KMS-11 (cell line): ENCODE measurements around the gene ANKRD50.
A peak's percentile ranks its signal among the peaks of the same experiment; 100 is the strongest.

Source experiments
- H2AFZ ChIP-seq: fragments of 200-600 bp; sonication (generic); 2 replicates; pipeline ENCODE4 v1.6.1; 2016; ENCODE audit warnings: antibody characterized with exemption, mixed run types, low read depth
- H3K27ac ChIP-seq: fragments of 200-600 bp; sonication (generic); 2 replicates; pipeline ENCODE4 v1.6.1; 2016; ENCODE audit warnings: mild to moderate bottlenecking, mixed run types
- H3K27me3 ChIP-seq: fragments of 200-600 bp; sonication (generic); 2 replicates; pipeline ENCODE4 v1.6.1; 2017; ENCODE audit warnings: mild to moderate bottlenecking, low read depth, mixed run types, moderate library complexity; ENCODE audit not compliant: insufficient read depth
- H3K36me3 ChIP-seq: fragments of 200-600 bp; sonication (generic); 2 replicates; pipeline ENCODE4 v1.6.1; 2017; ENCODE audit warnings: mild to moderate bottlenecking, mixed run types; ENCODE audit not compliant: insufficient read depth
- H3K4me1 ChIP-seq: fragments of 200-600 bp; sonication (generic); 2 replicates; pipeline ENCODE4 v1.6.1; 2016; ENCODE audit warnings: mild to moderate bottlenecking, low read depth, mixed run types; ENCODE audit not compliant: poor library complexity, severe bottlenecking
- H3K4me2 ChIP-seq: fragments of 200-600 bp; sonication (generic); 2 replicates; pipeline ENCODE4 v1.7.0; 2016; ENCODE audit warnings: mild to moderate bottlenecking, mixed run types
- H3K4me3 ChIP-seq: fragments of 200-600 bp; sonication (generic); IDR thresholded peaks from 2 replicates; pipeline ENCODE4 v1.6.1; 2017; ENCODE audit warnings: low read depth, low read length, mixed read lengths; ENCODE audit not compliant: insufficient read depth
- H3K79me2 ChIP-seq: fragments of 200-600 bp; sonication (generic); 2 replicates; pipeline ENCODE4 v1.6.1; 2016; ENCODE audit warnings: low read depth, mixed run types; ENCODE audit not compliant: insufficient read depth
- H3K9ac ChIP-seq: fragments of 200-600 bp; sonication (generic); 2 replicates; pipeline ENCODE4 v1.6.1; 2016; ENCODE audit warnings: mild to moderate bottlenecking, mixed run types
- H4K20me1 ChIP-seq: fragments of 200-600 bp; sonication (generic); 2 replicates; pipeline ENCODE4 v1.6.1; 2016; ENCODE audit warnings: mild to moderate bottlenecking, mixed run types; ENCODE audit not compliant: insufficient read depth
- CTCF ChIP-seq: fragments of 200-600 bp; sonication (generic); conservative IDR thresholded peaks from 2 replicates; pipeline ENCODE4 v1.6.1; 2017; ENCODE audit warnings: low read depth, mild to moderate bottlenecking, antibody characterized with exemption, low read length, moderate library complexity, mixed read lengths

The ANKRD50 gene

GRCh38 chr4:124712372-124713184 lies at the start of gene ANKRD50:
Gene ANKRD50 (minus strand): TSS chr4:124712732. CDS start chr4:124710511, 2,221 bp downstream.
- Histone ChIP-seq H2AFZ (peak within 1 kb of the TSS; percentile 89), H3K27me3 (no peaks in the 10 kb centered on the region), H3K4me2 (peak within 1 kb of the TSS; percentile 84), H3K36me3 (no peaks in the 10 kb centered on the region), H4K20me1 (no peaks in the 10 kb centered on the region), H3K79me2 (peaks cover 34% of the 10 kb centered on the region), H3K4me1 (peaks cover 48% of the 10 kb centered on the region), H3K9ac (peak within 1 kb of the TSS; percentile 78), H3K27ac (peak within 1 kb of the TSS; percentile 79), H3K4me3 (no peak within 1 kb of the TSS)
- no peak for TF ChIP-seq CTCF

GRCh38 chr4:124757126-124757525 lies 44.6 kb upstream of the ANKRD50 start:
- no peak overlapping the region for H2AFZ ChIP-seq
- TF ChIP-seq CTCF, result no peak
- H3K27ac ChIP-seq, result no peak overlapping the region
- H3K4me3 ChIP-seq, result no peak overlapping the region
- H4K20me1 ChIP-seq, result no peaks in the 10 kb centered on the region
- no peaks in the 10 kb centered on the region for H3K4me1 ChIP-seq
- no peaks in the 10 kb centered on the region for H3K36me3 ChIP-seq
- H3K79me2 ChIP-seq, result no peaks in the 10 kb centered on the region
- H3K4me2 ChIP-seq, result no peak overlapping the region
- H3K9ac ChIP-seq, result no peak overlapping the region
- no peaks in the 10 kb centered on the region for H3K27me3 ChIP-seq

GRCh38 chr4:124754681-124755080 lies 42.1 kb upstream of the ANKRD50 start:
- H3K4me3 ChIP-seq, result no peak overlapping the region
- H3K4me2 ChIP-seq, result no peak overlapping the region
- no peak for TF ChIP-seq CTCF
- H2AFZ ChIP-seq, result no peak overlapping the region
- no peak overlapping the region for H3K27ac ChIP-seq
- H3K4me1 ChIP-seq, result no peaks in the 10 kb centered on the region
- no peaks in the 10 kb centered on the region for H3K79me2 ChIP-seq
- H4K20me1 ChIP-seq, result no peaks in the 10 kb centered on the region
- no peaks in the 10 kb centered on the region for H3K36me3 ChIP-seq
- no peaks in the 10 kb centered on the region for H3K27me3 ChIP-seq
- H3K9ac ChIP-seq, result no peak overlapping the region

GRCh38 chr4:124753941-124754581 lies 41.5 kb upstream of the ANKRD50 start:
- H3K4me1 ChIP-seq, result no peaks in the 10 kb centered on the region
- no peak for TF ChIP-seq CTCF
- H4K20me1 ChIP-seq, result no peaks in the 10 kb centered on the region
- no peak overlapping the region for H3K4me3 ChIP-seq
- H3K27me3 ChIP-seq, result no peaks in the 10 kb centered on the region
- H3K9ac ChIP-seq, result no peak overlapping the region
- H3K27ac ChIP-seq, result no peak overlapping the region
- no peak overlapping the region for H2AFZ ChIP-seq
- no peaks in the 10 kb centered on the region for H3K36me3 ChIP-seq
- no peak overlapping the region for H3K4me2 ChIP-seq
- H3K79me2 ChIP-seq, result no peaks in the 10 kb centered on the region
